Prostate gland (tissue), 2 donors: ENCODE measurements around the gene FBLL1.

Source experiments
- CTCF ChIP-seq, 4 experiments: fragments of 200-600 bp in 2 of 4; fragments of 450-650 bp in 2 of 4; sonication (generic) in 2 of 4; IDR thresholded peaks; 1 replicate in 3 of 4; 2 replicates in 1 of 4; pipeline ENCODE4 v1.5.1; 2016 to 2019; ENCODE audit warnings: antibody characterized with exemption in 4 of 4, mild to moderate bottlenecking in 2 of 4, moderate library complexity in 2 of 4
- POLR2A ChIP-seq: fragments of 450-650 bp; IDR thresholded peaks from one replicate; pipeline ENCODE4 v1.6.1; 2016; ENCODE audit warnings: antibody characterized with exemption, mild to moderate bottlenecking
- POLR2AphosphoS5 ChIP-seq: sonication (generic); formaldehyde crosslinking; IDR thresholded peaks from one replicate; pipeline ENCODE4 v1.6.1; 2017; ENCODE audit warnings: antibody characterized with exemption

- TF ChIP-seq CTCF (IDR thresholded peaks at IDR 0.05) (no peak), POLR2A (peak; percentile 84), POLR2AphosphoS5 (peak; percentile 98)
These were observed 50.6 kb downstream of the FBLL1 start for GRCh38 chr5:168579488-168580226.
